WTC11 (cell line): ENCODE results near the gene STK24. TPM values are rescaled to one million over a fixed set of nuclear protein-coding genes. Genes with fewer than 3 reads are reported as not detected.
A peak's percentile ranks its signal among the peaks of the same experiment; 100 is the strongest.

Experiments used
- ATAC-seq: fragments of 200-7000 bp; cut with Tn5 transposase; 2 replicates; pipeline ENCODE4 v1.10.0; 2021; ENCODE audit warnings: mild to moderate bottlenecking, moderate library complexity
- CTCF ChIA-PET: fragments of 300-600 bp; sonication (Branson Sonifier 250); formaldehyde crosslinking; loops from one replicate; lab custom pipeline; 2021; ENCODE audit warnings: antibody characterized with exemption; lab: Charles Lee
- POLR2A ChIA-PET: fragments of 350-600 bp; sonication (Branson Sonifier 250); formaldehyde crosslinking; loops from one replicate; lab custom pipeline; 2021; ENCODE audit warnings: antibody characterized with exemption; lab: Charles Lee
- DNase-seq: peaks from one replicate; pipeline ENCODE4 v3.0.0; 2021; ENCODE audit warnings: low spot score
- H3K27ac Mint-ChIP-seq: 2 replicates; pipeline ENCODE4 v1.8.0; 2021; ENCODE audit warnings: mixed read lengths
- H3K27me3 Mint-ChIP-seq: 2 replicates; pipeline ENCODE4 v1.8.0; 2021; ENCODE audit warnings: low read depth, mild to moderate bottlenecking, moderate library complexity, mixed read lengths
- H3K36me3 Mint-ChIP-seq: 2 replicates; pipeline ENCODE4 v1.8.0; 2021; ENCODE audit warnings: mixed read lengths
- H3K4me1 Mint-ChIP-seq: 2 replicates; pipeline ENCODE4 v1.8.0; 2022; ENCODE audit warnings: mixed read lengths
- H3K4me3 Mint-ChIP-seq: 2 replicates; pipeline ENCODE4 v1.8.0; 2021; ENCODE audit warnings: mild to moderate bottlenecking, moderate library complexity, mixed read lengths
- H3K9me3 Mint-ChIP-seq: 2 replicates; pipeline ENCODE4 v1.8.0; 2021; ENCODE audit warnings: mixed read lengths
- ARID4B ChIP-seq: sonication (generic); formaldehyde crosslinking; IDR thresholded peaks from 2 replicates; pipeline ENCODE4 v1.8.0; 2023; ENCODE audit warnings: missing genetic modification reagents, mild to moderate bottlenecking, borderline replicate concordance
- E2F5 ChIP-seq: sonication (generic); formaldehyde crosslinking; IDR thresholded peaks from 2 replicates; pipeline ENCODE4 v1.8.1; 2022; ENCODE audit warnings: mild to moderate bottlenecking, moderate library complexity, missing genetic modification reagents
- ELF4 ChIP-seq: sonication (generic); formaldehyde crosslinking; IDR thresholded peaks from 2 replicates; pipeline ENCODE4 v1.8.1; 2022; ENCODE audit warnings: low read depth, mild to moderate bottlenecking, moderate library complexity, missing genetic modification reagents
- FOXJ3 ChIP-seq: sonication (generic); formaldehyde crosslinking; IDR thresholded peaks from 2 replicates; pipeline ENCODE4 v1.9.0; 2021; ENCODE audit warnings: missing genetic modification reagents, mild to moderate bottlenecking, borderline replicate concordance
- FOXK1 ChIP-seq: sonication (generic); formaldehyde crosslinking; IDR thresholded peaks from 2 replicates; pipeline ENCODE4 v1.8.0; 2022; ENCODE audit warnings: mild to moderate bottlenecking, moderate library complexity, missing genetic modification reagents
- GABPB1 ChIP-seq: sonication (generic); formaldehyde crosslinking; IDR thresholded peaks from 2 replicates; pipeline ENCODE4 v1.8.1; 2023; ENCODE audit warnings: mild to moderate bottlenecking, missing genetic modification reagents
- JAZF1 ChIP-seq: fragments of 250-450 bp; sonication (Bioruptor Pico); IDR thresholded peaks from 2 replicates; pipeline ENCODE4 v1.9.0; 2021; ENCODE audit warnings: moderate library complexity, mild to moderate bottlenecking, inconsistent platforms
- MAX ChIP-seq: sonication (generic); formaldehyde crosslinking; IDR thresholded peaks from 2 replicates; pipeline ENCODE4 v1.8.0; 2022; ENCODE audit warnings: mild to moderate bottlenecking, missing genetic modification reagents
- MYBL2 ChIP-seq: sonication (generic); formaldehyde crosslinking; IDR thresholded peaks from 2 replicates; pipeline ENCODE4 v1.8.1; 2023; ENCODE audit warnings: mild to moderate bottlenecking, moderate library complexity, missing genetic modification reagents
- NFATC4 ChIP-seq: fragments of 250-450 bp; sonication (Bioruptor Pico); IDR thresholded peaks from 2 replicates; pipeline ENCODE4 v1.9.0; 2021; ENCODE audit warnings: mild to moderate bottlenecking
- NR2C2 ChIP-seq: sonication (generic); formaldehyde crosslinking; IDR thresholded peaks from 2 replicates; pipeline ENCODE4 v1.8.0; 2022; ENCODE audit warnings: mild to moderate bottlenecking, missing genetic modification reagents
- RELA ChIP-seq: sonication (generic); formaldehyde crosslinking; IDR thresholded peaks from 2 replicates; pipeline ENCODE4 v1.8.1; 2022; ENCODE audit warnings: missing genetic modification reagents, mild to moderate bottlenecking, borderline replicate concordance
- SMAD4 ChIP-seq: sonication (generic); formaldehyde crosslinking; IDR thresholded peaks from 2 replicates; pipeline ENCODE4 v1.8.0; 2022; ENCODE audit warnings: mild to moderate bottlenecking, missing genetic modification reagents
- SOX15 ChIP-seq: fragments of 250-450 bp; sonication (Bioruptor Pico); IDR thresholded peaks from 2 replicates; pipeline ENCODE4 v1.9.0; 2021; ENCODE audit warnings: mild to moderate bottlenecking
- TP53 ChIP-seq: sonication (generic); formaldehyde crosslinking; IDR thresholded peaks from 2 replicates; pipeline ENCODE4 v1.8.1; 2023; ENCODE audit warnings: mild to moderate bottlenecking, missing genetic modification reagents
- ZBTB21 ChIP-seq: sonication (generic); formaldehyde crosslinking; IDR thresholded peaks from 2 replicates; pipeline ENCODE4 v1.8.1; 2023; ENCODE audit warnings: mild to moderate bottlenecking, missing genetic modification reagents, borderline replicate concordance
- ZBTB43 ChIP-seq: sonication (generic); formaldehyde crosslinking; IDR thresholded peaks from 2 replicates; pipeline ENCODE4 v1.8.1; 2023; ENCODE audit warnings: mild to moderate bottlenecking, missing genetic modification reagents
- ZNF138 ChIP-seq: sonication (generic); formaldehyde crosslinking; conservative IDR thresholded peaks from 2 replicates; pipeline ENCODE4 v1.8.1; 2022; ENCODE audit warnings: mild to moderate bottlenecking, moderate library complexity, missing genetic modification reagents
- ZNF219 ChIP-seq: sonication (generic); formaldehyde crosslinking; IDR thresholded peaks from 2 replicates; pipeline ENCODE4 v1.8.0; 2023; ENCODE audit warnings: missing genetic modification reagents, mild to moderate bottlenecking, borderline replicate concordance
- ZNF425 ChIP-seq: fragments of 250-450 bp; sonication (Bioruptor Pico); conservative IDR thresholded peaks from 2 replicates; pipeline ENCODE4 v1.9.0; 2021; ENCODE audit warnings: mild to moderate bottlenecking
- total RNA-seq: library from RNA; stranded (reverse); gene quantifications from 3 replicates; pipeline ENCODE4 v1.2.3, GENCODE V29; 2021
- TF ChIP-seq, protein P1 (sequence below): sonication (generic); formaldehyde crosslinking; IDR thresholded peaks from 2 replicates; pipeline ENCODE4 v1.8.1; 2022; ENCODE audit warnings: mild to moderate bottlenecking, missing genetic modification reagents, moderate library complexity, borderline replicate concordance

The STK24 gene
- total RNA-seq, 1 experiment from 2014 or later: 138 TPM

- ChIA-PET POLR2A (interaction anchor here (0.8 to 1.1 kb wide), 2 partner anchors 11 to 53 kb away, joined by 3 to 4 read pairs; no protein-coding TSS in a partner anchor), CTCF (interaction anchor here (1.1 to 1.4 kb wide), 2 partner anchors 11 kb away, joined by 3 to 9 read pairs; no protein-coding TSS in a partner anchor)
- Mint-ChIP-seq H3K4me1 (peaks cover 87% of the 10 kb centered on the region), H3K9me3 (no peaks in the 10 kb centered on the region), H3K36me3 (peaks cover 2% of the 10 kb centered on the region; the same call in 1 of the 2 replicates), H3K27ac (peak overlapping the region; percentile 81), H3K27me3 (no peaks in the 10 kb centered on the region), H3K4me3 (no peak overlapping the region)
- TF ChIP-seq FOXJ3 (CRISPR knock-in tag) (no peak), NFATC4 (CRISPR knock-in tag) (no peak), ZBTB21 (CRISPR knock-in tag) (no peak), ELF4 (CRISPR knock-in tag) (no peak), ZBTB43 (CRISPR knock-in tag) (no peak), TP53 (CRISPR knock-in tag) (no peak), ZNF425 (CRISPR knock-in tag) (no peak), GABPB1 (CRISPR knock-in tag) (no peak), MYBL2 (CRISPR knock-in tag) (no peak), SOX15 (no peak), RELA (CRISPR knock-in tag) (no peak), ZNF219 (CRISPR knock-in tag) (no peak)
- TF ChIP-seq, protein P1, sequence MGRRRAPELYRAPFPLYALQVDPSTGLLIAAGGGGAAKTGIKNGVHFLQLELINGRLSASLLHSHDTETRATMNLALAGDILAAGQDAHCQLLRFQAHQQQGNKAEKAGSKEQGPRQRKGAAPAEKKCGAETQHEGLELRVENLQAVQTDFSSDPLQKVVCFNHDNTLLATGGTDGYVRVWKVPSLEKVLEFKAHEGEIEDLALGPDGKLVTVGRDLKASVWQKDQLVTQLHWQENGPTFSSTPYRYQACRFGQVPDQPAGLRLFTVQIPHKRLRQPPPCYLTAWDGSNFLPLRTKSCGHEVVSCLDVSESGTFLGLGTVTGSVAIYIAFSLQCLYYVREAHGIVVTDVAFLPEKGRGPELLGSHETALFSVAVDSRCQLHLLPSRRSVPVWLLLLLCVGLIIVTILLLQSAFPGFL: no peak
- ATAC-seq (no peak), DNase-seq (no peak)
Observed at GRCh38 chr13:98493042-98493712, 83.7 kb downstream of the STK24 start.

DNA sequence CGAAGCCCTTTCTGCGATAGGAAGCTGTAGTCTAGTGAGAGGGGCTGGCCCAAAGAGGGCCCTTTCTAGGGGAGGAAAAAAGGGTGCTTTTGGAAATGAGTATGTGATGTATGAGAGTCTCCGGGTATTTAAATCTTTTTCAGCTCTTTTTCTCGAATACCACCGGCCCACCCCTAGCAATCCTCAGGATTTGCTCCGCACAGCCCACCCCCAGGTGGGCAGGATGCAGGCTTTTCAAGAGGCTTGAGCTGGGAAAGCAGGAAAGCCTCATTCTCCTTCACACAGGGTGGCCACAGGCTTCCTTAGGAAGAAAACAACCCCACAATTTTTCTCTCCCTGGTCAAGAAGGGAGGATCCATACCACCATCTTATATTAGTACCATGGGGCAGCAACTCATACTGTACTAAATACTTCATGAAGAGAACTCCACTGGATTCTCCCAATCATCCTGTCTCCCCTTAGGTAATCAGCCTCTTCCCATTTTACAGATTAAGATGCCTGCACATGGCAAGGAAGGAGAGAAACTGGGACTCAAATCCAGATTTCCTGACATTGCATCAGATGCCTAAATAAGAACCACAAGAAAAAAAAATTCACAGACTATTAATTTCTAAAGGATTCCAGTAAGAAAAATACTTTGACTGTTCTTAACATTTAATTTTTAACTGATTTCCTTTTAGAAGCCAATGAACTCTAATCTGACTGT, 84.4 kb downstream of the STK24 start:
- POLR2A ChIA-PET: interaction anchor here (0.8 to 1.1 kb wide), 2 partner anchors 10 to 53 kb away, joined by 3 to 4 read pairs; no protein-coding TSS in a partner anchor
- DNase-seq: no peak
- Mint-ChIP-seq H3K27me3 (no peaks in the 10 kb centered on the region), H3K4me3 (peak overlapping the region; percentile 29), H3K36me3 (no peaks in the 10 kb centered on the region; the same call in 1 of the 2 replicates), H3K4me1 (peaks cover 87% of the 10 kb centered on the region), H3K9me3 (no peaks in the 10 kb centered on the region), H3K27ac (peak overlapping the region; percentile 87)
- CTCF ChIA-PET: interaction anchor here (0.8 to 1.4 kb wide), 5 partner anchors 10 to 106 kb away, joined by 3 to 9 read pairs (median 3); no protein-coding TSS in a partner anchor
- peak; percentile 82 for ATAC-seq
- TF ChIP-seq SMAD4: no peak
- TF ChIP-seq NR2C2 (CRISPR knock-in tag): no peak
- no peak for TF ChIP-seq ARID4B (CRISPR knock-in tag)
- no peak for TF ChIP-seq MYBL2 (CRISPR knock-in tag)
- no peak for TF ChIP-seq ZNF138 (CRISPR knock-in tag)
- no peak for TF ChIP-seq JAZF1
- no peak for TF ChIP-seq E2F5 (CRISPR knock-in tag)
- TF ChIP-seq RELA (CRISPR knock-in tag): no peak
- TF ChIP-seq FOXK1 (CRISPR knock-in tag): no peak
- no peak for TF ChIP-seq MAX (CRISPR knock-in tag)
